Activated CD4-positive, alpha-beta memory T cell treated with anti-CD3 and anti-CD28 coated beads, Interleukin-2, amount 10 ng/mL, durations not matched to agents 7 days and 5 days (primary cell): Measurements from ENCODE around the gene SEC14L5. TPM values are rescaled to one million over a fixed set of nuclear protein-coding genes. Genes with fewer than 3 reads are reported as not detected.

ENCODE experiments used
- total RNA-seq, 2 experiments: library from RNA; stranded (reverse); gene quantifications; one replicate each; pipeline ENCODE4 v1.2.3, GENCODE V29; 2021

The SEC14L5 gene
- total RNA-seq, 2 experiments from 2014 or later: 0.03 TPM; not detected in 1

Other genes with a start within 250 kb of the SEC14L5 start
- 10 to 100 TPM in 1 of 2 experiments, 1 to 10 TPM in 1; 10.0 to 10.2 TPM for gene ANKS3, start 224.1 kb upstream of the SEC14L5 start, total RNA-seq
- not detected for gene DNAAF8, start 223.8 kb upstream of the SEC14L5 start, total RNA-seq
- 10 to 100 TPM; 14.7 to 15.3 TPM for gene ZNF500, start 191.2 kb upstream of the SEC14L5 start, total RNA-seq
- not detected for gene SEPTIN12, start 170.0 kb upstream of the SEC14L5 start, total RNA-seq
- gene SMIM22, start 163.0 kb upstream of the SEC14L5 start, total RNA-seq: not detected
- gene ROGDI, start 155.7 kb upstream of the SEC14L5 start, total RNA-seq: 1 to 10 TPM; 5.9 to 6.9 TPM
- gene GLYR1, start 111.0 kb upstream of the SEC14L5 start, total RNA-seq: 10 to 100 TPM; 80.4 to 85.4 TPM
- gene UBN1, start 110.8 kb upstream of the SEC14L5 start, total RNA-seq: 10 to 100 TPM; 39.2 to 39.6 TPM
- gene PPL, start 21.2 kb upstream of the SEC14L5 start, total RNA-seq: under 1 TPM in 1 of 2 experiments, not detected in 1; 0.08 TPM
- 10 to 100 TPM; 12.5 to 12.8 TPM for gene NAGPA, start 75.6 kb downstream of the SEC14L5 start, total RNA-seq
- not detected for gene C16orf89, start 107.6 kb downstream of the SEC14L5 start, total RNA-seq
- 10 to 100 TPM; 18.7 to 19.3 TPM for gene ALG1, start 113.5 kb downstream of the SEC14L5 start, total RNA-seq
- 1 to 10 TPM; 7.7 to 8.4 TPM for gene EEF2KMT, start 139.5 kb downstream of the SEC14L5 start, total RNA-seq